Heart left ventricle (tissue), 13 donors: ENCODE results near the gene CCNJL.

Source experiments
- CTCF ChIP-seq, 12 donors: fragments of 200-600 bp; sonication (generic) in 4 of 12; IDR thresholded peaks; one replicate each; pipeline versions ENCODE4 v1.5.0 to v1.8.0; 2018 to 2022; ENCODE audit warnings: antibody characterized with exemption in 12 of 12, mild to moderate bottlenecking in 5 of 12
- POLR2A ChIP-seq, 2 donors: fragments of 450-650 bp; IDR thresholded peaks; one replicate each; pipeline ENCODE4 v1.6.1; 2017; ENCODE audit warnings: antibody characterized with exemption in 2 of 2, mild to moderate bottlenecking in 2 of 2, moderate library complexity in 2 of 2
- donor health status: ischemic (EF 13 %, LVEDD 7.1; RV severe dilation, severe dysfunction).
- donor health status: DM: no; HTN: yes; CAD: no.
- donor health status: DM: no; HTN: no; CAD: no.
- donor health status: ischemic (EF 25% LVEDD 6.9; RV normal size, moderate dysfunction).
- donor health status: ischemic (EF 25% LVEDD 5.7; RV mildly dilated, moderate dysfunction).
- donor health status: ischemic (EF 35%, LVEDD 5.7; RV mildly dilated, moderate dysfunction).
- donor health status: nonischemic (EF 11% LVEDD 7.7; RV severe dilation, severe dysfunction).
- donor health status: DM: yes; HTN: yes; CAD: no.
- donor health status: PGD.
- donor health status: ischemic (EF 29% LVEDD 5.4; RV normal size, mild dysfunction).
- donor health status: nonischemic (EF 23%, LVEDD 6.1; RV moderate dilation, normal function).

GRCh38 chr5:160250226-160250625, 62.1 kb downstream of the CCNJL start:
- TF ChIP-seq POLR2A (IDR thresholded peaks at IDR 0.05), result no peak
- TF ChIP-seq CTCF (IDR thresholded peaks at IDR 0.05), result no peak
